SW480 (cell line): ENCODE measurements around the gene HOXD11.

Source experiments
- DNase-seq: peaks from one replicate; pipeline ENCODE4 v3.0.0-alpha.2; 2016; ENCODE audit warnings: low spot score

HOXD11 gene

DNA sequence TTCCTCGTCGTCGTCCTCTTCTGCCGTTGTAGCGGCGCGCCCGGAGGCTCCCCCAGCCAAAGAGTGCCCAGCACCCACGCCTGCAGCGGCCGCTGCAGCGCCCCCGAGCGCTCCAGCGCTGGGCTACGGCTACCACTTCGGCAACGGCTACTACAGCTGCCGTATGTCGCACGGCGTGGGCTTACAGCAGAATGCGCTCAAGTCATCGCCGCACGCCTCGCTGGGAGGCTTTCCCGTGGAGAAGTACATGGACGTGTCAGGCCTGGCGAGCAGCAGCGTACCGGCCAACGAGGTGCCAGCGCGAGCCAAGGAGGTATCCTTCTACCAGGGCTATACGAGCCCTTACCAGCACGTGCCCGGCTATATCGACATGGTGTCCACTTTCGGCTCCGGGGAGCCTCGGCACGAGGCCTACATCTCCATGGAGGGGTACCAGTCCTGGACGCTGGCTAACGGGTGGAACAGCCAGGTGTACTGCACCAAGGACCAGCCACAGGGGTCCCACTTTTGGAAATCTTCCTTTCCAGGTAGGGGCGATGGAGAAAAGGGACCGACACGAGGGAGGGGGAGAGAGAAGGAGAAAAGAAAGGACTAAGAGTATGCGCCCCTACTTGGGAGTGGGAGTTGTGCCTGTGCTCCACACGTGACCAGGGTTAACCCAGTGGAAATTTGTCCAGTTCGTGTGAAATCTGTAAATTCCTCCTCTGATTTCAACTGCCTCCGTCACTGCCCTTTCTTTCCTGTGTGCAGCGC, 13.8 kb upstream of the HOXD11 start:
- DNase-seq, result peak; percentile 67

- no peak for DNase-seq
These were observed 13.2 kb upstream of the HOXD11 start for GRCh38 chr2:176093898-176094249.

- DNase-seq, result no peak
These were observed 12.7 kb upstream of the HOXD11 start for GRCh38 chr2:176094349-176094748.

DNA sequence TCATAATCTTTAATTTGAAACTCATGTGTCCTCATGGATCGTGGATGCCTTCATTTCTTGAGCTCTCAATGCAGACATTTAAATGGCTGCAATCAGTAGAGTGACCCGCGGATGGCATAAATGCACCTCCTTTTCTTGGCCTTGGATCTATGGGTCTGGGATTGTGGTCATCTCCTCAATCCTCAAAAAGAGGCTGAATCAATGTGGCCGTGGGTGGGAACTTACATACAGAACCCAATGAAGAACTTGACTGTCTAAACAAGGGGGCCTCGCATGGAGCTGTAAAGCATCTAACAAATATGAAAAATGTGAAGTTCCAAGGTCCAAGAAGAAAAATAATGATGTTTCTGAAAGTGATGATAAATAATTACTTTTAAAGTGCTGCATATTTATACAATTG, 11.7 kb upstream of the HOXD11 start:
- no peak for DNase-seq

GRCh38 chr2:176096243-176096985, 10.7 kb upstream of the HOXD11 start:
- DNase-seq, result no peak

DNA sequence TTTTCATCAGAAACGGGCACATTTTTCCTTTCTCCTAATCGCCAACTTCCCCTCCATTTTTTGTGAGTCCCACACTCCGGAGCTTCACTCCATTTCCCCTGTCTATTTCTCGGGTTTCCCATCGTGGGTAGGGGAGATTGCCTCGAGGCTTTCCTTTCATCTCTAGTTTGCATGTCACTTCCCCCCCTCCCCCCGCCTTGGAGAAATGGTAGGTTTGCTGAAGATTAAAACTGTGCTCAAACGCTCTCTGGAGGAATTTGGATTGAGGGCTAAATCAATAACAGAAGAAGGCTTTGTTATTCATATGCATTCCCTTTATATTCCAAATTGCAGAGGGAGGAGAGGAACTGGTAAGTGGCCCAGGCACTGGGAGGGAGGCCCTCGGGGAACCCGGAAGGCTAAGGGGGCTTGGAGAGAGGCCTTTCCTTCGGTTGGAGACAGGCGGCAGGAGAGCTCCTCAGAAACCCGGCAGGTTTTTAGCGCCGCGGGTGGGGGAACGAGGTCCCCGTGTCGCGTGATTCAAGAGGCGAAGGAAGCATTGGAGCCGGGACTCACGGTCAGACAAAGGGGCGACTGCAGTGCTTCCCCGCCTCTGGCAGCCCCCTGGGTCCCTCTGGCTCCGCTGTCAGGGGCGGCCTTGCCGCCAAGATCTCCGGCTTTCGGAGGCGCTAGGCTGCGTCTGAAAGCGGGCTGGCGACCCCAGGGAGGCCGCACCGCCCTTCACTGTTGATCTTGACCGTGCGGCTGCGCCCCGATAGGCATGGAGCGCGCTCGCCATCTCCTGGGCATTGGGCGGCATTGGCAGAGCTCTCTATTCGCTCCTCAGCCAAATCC, 9.9 kb upstream of the HOXD11 start:
- peak; percentile 84 for DNase-seq

- no peak for DNase-seq
These were observed 9.2 kb upstream of the HOXD11 start for GRCh38 chr2:176097820-176098365.

- no peak for DNase-seq
These were observed 8.5 kb upstream of the HOXD11 start for GRCh38 chr2:176098366-176099158.

GRCh38 chr2:176099159-176099727, 7.8 kb upstream of the HOXD11 start:
- DNase-seq, result no peak

- no peak for DNase-seq
These were observed 7.1 kb upstream of the HOXD11 start, which contains the start of gene HOXD12 for GRCh38 chr2:176099728-176100546. Gene HOXD12, plus strand, starts transcription at chr2:176099795. Its CDS starts 7 bp downstream, at chr2:176099802.

DNA sequence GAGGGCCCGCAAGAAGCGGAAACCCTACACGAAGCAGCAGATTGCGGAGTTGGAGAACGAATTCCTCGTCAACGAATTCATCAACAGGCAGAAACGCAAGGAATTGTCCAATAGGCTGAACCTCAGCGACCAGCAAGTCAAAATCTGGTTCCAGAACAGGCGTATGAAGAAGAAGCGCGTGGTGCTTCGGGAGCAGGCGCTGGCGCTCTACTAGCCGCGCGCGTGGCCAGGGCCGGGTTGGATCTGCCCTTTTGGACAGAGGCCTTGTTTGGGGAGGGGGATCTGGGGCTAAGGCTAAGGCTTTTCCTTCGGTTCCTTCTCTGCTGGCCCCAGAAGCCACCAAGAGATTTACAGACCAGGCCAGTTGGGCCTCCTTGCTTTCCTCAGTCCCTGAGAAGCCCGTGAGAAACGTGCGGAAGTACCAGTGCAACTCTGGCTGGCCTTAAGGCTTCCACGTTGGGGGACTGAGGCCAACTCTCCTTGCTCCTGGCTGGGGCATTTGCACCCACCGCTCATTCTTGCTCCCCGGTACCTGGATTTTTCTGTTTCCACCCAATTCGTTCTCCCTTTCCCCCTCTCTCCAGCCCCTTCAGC, 6.4 kb upstream of the HOXD11 start:
- DNase-seq, result no peak

DNA sequence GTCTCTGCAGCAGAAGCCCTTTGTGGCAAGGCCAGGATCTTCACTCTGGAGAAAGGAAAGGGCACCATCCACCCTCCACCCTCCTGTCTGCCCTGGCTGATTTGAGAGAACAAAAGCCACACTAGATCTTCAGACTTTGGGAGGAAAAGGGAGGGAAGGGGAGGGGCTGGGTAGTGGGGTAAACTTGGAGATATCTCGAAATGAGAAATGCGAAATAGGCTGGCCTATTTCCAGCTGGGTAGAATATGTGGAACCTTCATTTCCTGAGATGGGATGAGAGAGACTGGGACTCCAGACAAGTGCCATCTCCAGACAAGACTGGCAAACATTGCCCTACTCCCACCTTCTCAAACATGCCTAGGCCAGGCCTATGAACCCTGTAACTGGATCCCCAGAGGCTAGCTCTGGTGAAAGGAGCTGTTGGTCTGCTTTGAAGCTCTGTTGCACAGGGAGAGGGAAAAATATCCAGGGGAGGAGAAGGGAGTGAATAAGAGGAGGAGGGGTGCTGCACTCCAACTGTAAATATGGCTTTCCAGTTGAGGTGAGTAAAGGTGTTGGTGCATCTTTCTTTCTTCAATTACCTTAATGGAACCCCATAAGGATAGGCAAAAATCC, 5.8 kb upstream of the HOXD11 start:
- no peak for DNase-seq

DNA sequence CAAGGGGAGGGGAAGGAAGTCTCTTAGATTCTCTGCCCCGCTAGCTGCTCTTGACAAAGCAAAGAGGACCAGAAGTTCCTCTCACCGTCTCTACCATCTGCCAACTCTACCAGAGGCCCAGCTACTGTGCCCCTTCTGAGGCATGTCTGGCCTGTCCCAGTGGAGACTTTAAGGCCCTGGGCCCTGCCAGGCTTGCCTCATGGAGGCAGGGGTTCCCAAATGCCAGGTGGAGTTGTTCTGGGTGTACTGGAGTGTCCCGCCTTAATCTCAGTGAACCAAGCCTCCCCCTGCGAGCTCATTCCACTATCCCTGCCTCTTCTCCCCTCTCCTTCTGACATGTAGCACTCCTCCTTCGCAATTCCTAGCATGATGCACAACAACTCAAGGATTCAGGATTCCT, 5.2 kb upstream of the HOXD11 start:
- DNase-seq, result no peak

DNA sequence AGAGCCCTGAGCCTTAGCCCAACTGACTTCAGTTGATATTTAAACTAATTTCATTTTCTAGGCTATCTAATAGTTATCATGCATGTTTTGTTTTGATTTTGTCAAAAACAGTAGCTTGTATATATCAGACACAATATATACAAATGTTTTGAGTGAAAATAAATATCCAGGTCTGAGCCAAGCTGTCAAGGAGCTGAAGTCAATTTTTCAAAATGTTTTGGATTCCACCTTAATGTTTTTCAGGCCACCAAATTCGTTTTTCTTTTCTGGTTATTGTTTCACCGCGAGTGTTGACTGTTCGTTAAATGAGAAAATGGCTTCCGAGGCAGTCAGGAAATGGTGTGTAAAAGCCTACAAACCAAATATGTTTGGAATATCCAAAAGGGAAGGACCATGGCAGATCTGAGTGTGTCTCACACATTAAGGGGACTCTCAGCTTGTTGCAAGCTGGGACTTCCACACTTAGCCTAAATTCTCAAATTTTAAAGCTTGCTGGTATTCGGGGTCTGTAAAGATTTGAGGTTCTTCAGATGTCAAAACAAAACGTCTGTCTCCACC, 4.7 kb upstream of the HOXD11 start:
- no peak for DNase-seq

GRCh38 chr2:176103194-176103593, 3.9 kb upstream of the HOXD11 start:
- no peak for DNase-seq

DNA sequence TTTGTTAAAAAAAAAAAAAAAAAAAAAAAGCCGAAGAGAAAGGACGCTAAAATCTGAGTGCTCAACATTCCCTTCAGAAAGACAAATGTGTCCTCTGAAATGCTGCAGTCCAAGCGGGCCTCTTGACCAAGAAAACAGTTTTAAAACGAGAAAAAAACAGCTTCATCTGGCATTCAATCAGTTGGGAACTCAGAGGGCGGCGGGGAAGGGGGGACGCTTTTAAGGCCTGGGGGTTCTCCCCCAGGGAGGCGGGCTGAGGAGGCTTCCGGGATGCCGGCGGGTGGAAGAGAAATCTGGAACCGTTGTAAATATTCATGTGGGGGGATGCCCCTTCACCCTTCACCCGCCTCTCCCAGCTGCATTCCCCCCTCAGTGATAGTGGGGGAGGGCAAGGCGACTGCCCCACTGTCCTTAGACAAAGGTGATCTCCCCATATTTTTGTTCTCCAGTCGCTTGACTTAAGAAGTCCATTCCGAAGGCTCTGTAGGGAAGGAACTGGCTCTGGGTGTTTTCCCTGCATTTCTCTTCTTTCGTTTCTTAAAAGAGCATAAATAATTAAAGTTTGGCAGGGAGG, 3.3 kb upstream of the HOXD11 start:
- no peak for DNase-seq

DNA sequence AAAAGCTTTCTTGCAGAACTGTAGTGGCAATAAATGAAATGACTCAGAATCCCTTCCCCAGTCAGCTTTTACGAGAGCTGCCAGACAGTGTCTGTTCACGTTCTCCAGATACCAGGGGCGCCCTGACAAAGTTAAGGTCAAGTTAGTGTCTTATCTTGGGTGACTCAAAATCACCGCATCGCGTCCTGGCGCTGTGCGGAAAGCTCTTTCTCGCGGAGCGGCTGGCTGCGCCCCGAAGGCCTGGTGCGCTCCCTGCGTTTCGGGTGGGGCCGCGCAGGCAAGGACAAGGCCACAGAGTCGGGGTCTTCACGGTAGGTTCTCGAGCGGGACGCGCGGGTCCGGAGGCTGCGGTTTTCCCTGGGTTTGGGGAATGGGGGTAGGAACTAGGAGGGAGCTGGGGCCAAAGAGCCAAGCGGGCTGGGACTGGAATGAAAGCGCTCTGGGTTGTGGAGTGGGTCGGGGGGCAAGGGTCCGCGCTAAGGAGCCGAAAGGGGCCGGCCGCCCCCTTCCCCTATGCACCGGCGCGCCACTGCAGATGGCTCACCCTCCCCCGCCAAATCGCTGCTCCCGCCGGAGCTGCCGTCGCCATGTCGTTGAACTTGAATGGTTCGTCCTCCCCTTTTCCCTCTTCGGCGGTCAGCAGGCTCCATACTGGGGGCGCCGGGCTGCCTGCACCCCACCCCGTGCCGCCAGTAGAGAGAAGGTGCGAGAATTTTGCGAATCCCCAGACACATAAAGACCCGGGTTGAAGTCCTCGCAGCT, 2.6 kb upstream of the HOXD11 start:
- peak; percentile 59 for DNase-seq
